Kidney (tissue), 14 donors: ENCODE data around the gene DNAJC1. TPM values are rescaled to one million over a fixed set of nuclear protein-coding genes. Genes with fewer than 3 reads are reported as not detected.

ENCODE experiments used
- DNase-seq, 5 donors: peaks; one replicate each; pipeline ENCODE4 v3.0.0-alpha.2; 2013 to 2020
- FAIRE-seq: peaks from 2 replicates; lab custom pipeline; 2012; peaks lifted over from hg19 to GRCh38; lab: Jason Lieb, UNC
- H3K27ac ChIP-seq, 2 donors: one replicate each; pipeline ENCODE4 v1.7.0; 2013; ENCODE audit warnings: low read depth in 2 of 2, low read length in 2 of 2, inconsistent platforms in 1 of 2
- H3K27me3 ChIP-seq: one replicate; pipeline ENCODE4 v1.7.1; 2013; ENCODE audit warnings: low read length, inconsistent platforms; ENCODE audit not compliant: control insufficient read depth, insufficient read depth
- H3K36me3 ChIP-seq, 3 donors: one replicate each; pipeline versions ENCODE4 v1.7.0 to v1.7.1; 2013; ENCODE audit warnings: low read length in 3 of 3, control low read depth in 1 of 3, inconsistent platforms in 1 of 3; ENCODE audit not compliant: insufficient read depth in 3 of 3, control insufficient read depth in 2 of 3
- H3K4me1 ChIP-seq, 3 donors: one replicate each; pipeline versions ENCODE4 v1.7.0 to v1.7.1; 2013; ENCODE audit warnings: low read length in 3 of 3, inconsistent platforms in 1 of 3, low read depth in 1 of 3; ENCODE audit not compliant: control insufficient read depth in 2 of 3, insufficient read depth in 2 of 3
- H3K4me3 ChIP-seq, 3 donors: one replicate each; pipeline versions ENCODE4 v1.7.0 to v1.8.1; 2013; ENCODE audit warnings: low read length in 3 of 3, control low read depth in 1 of 3, inconsistent platforms in 1 of 3
- H3K9ac ChIP-seq, 3 donors: one replicate each; pipeline versions ENCODE4 v1.7.0 to v1.7.1; 2013; ENCODE audit warnings: low read length in 3 of 3, control low read depth in 1 of 3, inconsistent platforms in 1 of 3
- H3K9me3 ChIP-seq, 3 donors: one replicate each; pipeline versions ENCODE4 v1.7.0 to v1.7.1; 2013; ENCODE audit warnings: low read length in 3 of 3, control low read depth in 1 of 3, inconsistent platforms in 1 of 3; ENCODE audit not compliant: control insufficient read depth in 2 of 3, insufficient read depth in 1 of 3
- intact Hi-C: fragments of 100-400 bp; cut with DNase I; formaldehyde crosslinking; loops from one replicate; pipeline ENCODE4 v1.11.1; 2022
- polyA plus RNA-seq: library from polyadenylated mRNA; stranded (reverse); fragments of 350-450 nt; fragmentation: Illumina TruSeq; extraction: RNeasy Lipid Tissue Mini Kit (QIAGEN cat#74804); gene quantifications from one replicate; pipeline ENCODE4 v1.2.3, GENCODE V29; 2014; ENCODE audit warnings: low read depth, low replicate concordance; ENCODE audit not compliant: insufficient read depth
- total RNA-seq: library from RNA; stranded (reverse); fragmentation: NEBNext Ultra II Directional; extraction: Animal tissue kit (Norgen Biotek cat#: 25700); gene quantifications from one replicate; pipeline ENCODE4 v1.2.1, GENCODE V29; 2021
- TF ChIP-seq, protein P1 (sequence below): IDR thresholded peaks from 3 replicates; pipeline ENCODE4 v1.5.1; 2012; ENCODE audit warnings: mild to moderate bottlenecking, moderate library complexity, borderline replicate concordance; ENCODE audit not compliant: insufficient read depth; ENCODE audit errors: extremely low read depth
- donor health status: control.
- donor health status: control.
- donor health status: control.
- donor health status: control.
- donor health status: control.
- donor health status: DM: yes; HTN: yes; CAD: no.
- donor health status: Normal renal cell carcinoma (clear cell type).

The DNAJC1 gene
- total and polyA plus RNA-seq, 2 donors from 2014 or later, result 33.4 to 34.8 TPM

DNA sequence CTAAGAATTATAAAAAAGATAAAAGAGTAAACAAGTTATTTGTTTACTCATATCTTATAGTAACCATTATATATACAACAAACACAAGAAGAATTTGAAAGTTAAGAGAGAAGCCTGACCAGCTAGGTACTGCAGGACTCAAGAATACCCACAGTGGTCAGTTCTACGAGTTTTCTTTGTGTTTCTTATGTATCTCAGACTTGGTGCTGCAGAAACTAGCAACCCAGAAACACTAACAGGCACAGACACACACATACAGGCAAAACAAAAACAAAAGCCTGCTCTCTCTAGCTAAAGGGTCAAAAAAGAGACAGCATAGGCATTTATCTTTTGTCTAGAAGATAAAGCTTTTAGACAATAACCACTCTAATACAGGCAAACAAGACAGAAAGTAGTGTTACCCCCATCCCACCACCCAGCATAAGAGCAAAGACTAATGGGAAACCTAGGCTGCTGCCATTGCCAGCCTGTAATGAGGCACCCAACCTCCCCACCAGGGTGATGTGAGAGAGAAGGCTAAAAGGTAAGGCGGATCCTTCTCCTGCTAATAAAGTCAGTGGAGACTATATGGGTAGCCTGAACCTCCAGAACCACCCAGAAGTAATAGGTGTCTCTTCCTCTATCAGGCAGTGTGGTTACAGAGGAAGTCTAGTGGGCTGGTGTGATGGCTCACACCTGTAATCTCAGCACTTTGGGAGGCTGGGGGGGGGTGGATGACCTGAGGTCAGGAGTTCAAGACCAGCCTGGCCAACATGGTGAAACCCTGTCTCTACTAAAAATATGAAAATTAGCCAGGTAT lies 113.9 kb downstream of the DNAJC1 start:
- no peak overlapping the region for H3K27ac ChIP-seq
- DNase-seq (no peak), FAIRE-seq (no peak)
- peaks cover 0 to 17% (median 0%) of the 10 kb centered on the region in 3 donors for H3K9me3 ChIP-seq
- TF ChIP-seq, protein P1, sequence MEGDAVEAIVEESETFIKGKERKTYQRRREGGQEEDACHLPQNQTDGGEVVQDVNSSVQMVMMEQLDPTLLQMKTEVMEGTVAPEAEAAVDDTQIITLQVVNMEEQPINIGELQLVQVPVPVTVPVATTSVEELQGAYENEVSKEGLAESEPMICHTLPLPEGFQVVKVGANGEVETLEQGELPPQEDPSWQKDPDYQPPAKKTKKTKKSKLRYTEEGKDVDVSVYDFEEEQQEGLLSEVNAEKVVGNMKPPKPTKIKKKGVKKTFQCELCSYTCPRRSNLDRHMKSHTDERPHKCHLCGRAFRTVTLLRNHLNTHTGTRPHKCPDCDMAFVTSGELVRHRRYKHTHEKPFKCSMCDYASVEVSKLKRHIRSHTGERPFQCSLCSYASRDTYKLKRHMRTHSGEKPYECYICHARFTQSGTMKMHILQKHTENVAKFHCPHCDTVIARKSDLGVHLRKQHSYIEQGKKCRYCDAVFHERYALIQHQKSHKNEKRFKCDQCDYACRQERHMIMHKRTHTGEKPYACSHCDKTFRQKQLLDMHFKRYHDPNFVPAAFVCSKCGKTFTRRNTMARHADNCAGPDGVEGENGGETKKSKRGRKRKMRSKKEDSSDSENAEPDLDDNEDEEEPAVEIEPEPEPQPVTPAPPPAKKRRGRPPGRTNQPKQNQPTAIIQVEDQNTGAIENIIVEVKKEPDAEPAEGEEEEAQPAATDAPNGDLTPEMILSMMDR, result no peak
- no peak overlapping the region for H3K9ac ChIP-seq
- H3K4me3 ChIP-seq, result no peak overlapping the region
- no peaks in the 10 kb centered on the region for H3K36me3 ChIP-seq
- H3K4me1 ChIP-seq, result no peaks in the 10 kb centered on the region
- intact Hi-C loops, result no loop called here
- H3K27me3 ChIP-seq, result no peaks in the 10 kb centered on the region

DNA sequence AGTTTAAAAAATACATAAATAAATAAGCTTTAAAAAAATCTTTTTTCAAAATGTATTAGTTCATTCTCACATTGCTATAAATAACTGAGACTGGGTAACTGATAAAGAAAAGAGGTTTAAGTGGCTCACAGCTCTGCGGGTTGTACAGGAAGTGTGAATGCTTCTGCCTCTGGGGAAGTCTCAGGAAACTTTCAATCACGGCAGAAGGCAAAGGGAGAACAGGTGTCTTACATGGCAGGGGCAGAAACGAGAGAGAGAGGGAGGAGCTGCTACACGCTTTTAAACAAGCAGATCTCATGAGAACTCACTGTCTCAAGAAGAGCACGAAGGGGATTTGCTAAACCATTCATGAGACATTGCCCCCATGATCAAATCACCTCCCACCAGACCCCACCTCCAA lies 114.6 kb downstream of the DNAJC1 start:
- no peak for FAIRE-seq
- Histone ChIP-seq H3K27ac (no peak overlapping the region), H3K36me3 (no peaks in the 10 kb centered on the region), H3K4me3 (no peak overlapping the region), H3K9ac (no peak overlapping the region), H3K9me3 (peaks cover 0 to 17% (median 0%) of the 10 kb centered on the region in 3 donors), H3K4me1 (no peaks in the 10 kb centered on the region), H3K27me3 (no peaks in the 10 kb centered on the region)
- TF ChIP-seq, protein P1, result no peak
- DNase-seq, result no peak
- intact Hi-C loops, result no loop called here

DNA sequence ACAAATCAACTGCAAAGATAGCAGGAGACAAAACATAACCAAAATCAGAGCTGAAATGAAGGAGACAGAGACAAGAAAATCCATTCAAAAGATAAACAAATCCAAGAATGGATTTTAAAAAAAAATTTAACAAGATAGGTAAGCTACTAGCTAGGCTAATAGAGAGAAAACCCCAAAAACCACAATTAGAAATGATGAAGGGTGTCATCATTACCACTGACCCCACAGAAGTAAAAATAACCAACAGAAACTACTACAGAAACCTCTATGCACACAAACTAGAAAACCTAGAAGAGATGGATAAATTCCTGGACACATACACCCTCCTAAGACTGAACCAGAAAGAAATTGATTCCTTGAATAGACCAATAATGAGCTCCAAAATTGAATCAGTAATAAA lies 117.6 kb downstream of the DNAJC1 start:
- no peaks in the 10 kb centered on the region for H3K4me1 ChIP-seq
- TF ChIP-seq, protein P1, result no peak
- peaks cover 0 to 1% (median 0%) of the 10 kb centered on the region in 3 donors for H3K36me3 ChIP-seq
- DNase-seq, result no peak
- H3K27ac ChIP-seq, result no peak overlapping the region
- H3K9ac ChIP-seq, result no peak overlapping the region
- H3K27me3 ChIP-seq, result no peaks in the 10 kb centered on the region
- no peak for FAIRE-seq
- H3K4me3 ChIP-seq, result no peak overlapping the region
- intact Hi-C loops, result no loop called here
- H3K9me3 ChIP-seq, result peaks cover 0 to 17% (median 0%) of the 10 kb centered on the region in 3 donors
